NOMO-1 (cell line): Measurements from ENCODE around the gene GALNT13.
A peak's percentile ranks its signal among the peaks of the same experiment; 100 is the strongest.

ENCODE experiments used
- DNase-seq, 2 experiments: peaks; one replicate each; lab custom pipeline; 2025; ENCODE audit not compliant: unreplicated experiment in 2 of 2; lab: John Stamatoyannopoulos, UW

Gene GALNT13

GRCh38 chr2:154289870-154290269 is 418.1 kb downstream of the GALNT13 start:
- no peak for DNase-seq

DNA sequence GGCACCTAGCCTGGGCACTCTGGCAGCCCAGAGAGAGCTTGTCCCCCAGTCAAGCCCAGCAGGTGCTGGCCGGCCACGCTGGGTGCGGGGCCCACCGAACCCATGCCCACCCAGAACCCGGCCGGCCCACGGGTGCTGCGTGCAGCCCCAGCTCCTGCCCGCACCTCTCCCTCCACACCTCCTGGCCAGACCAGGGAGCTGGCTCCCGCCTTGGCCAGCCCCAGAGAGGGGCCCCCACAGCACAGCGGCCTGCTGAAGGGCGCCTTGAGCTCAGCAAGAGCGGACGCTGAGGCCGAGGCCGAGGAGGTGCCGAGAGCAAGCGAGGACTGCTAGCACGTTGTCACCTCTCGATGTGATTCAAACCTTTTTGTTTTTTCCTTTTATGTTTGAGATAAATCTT is 419.8 kb downstream of the GALNT13 start:
- DNase-seq: no peak

DNA sequence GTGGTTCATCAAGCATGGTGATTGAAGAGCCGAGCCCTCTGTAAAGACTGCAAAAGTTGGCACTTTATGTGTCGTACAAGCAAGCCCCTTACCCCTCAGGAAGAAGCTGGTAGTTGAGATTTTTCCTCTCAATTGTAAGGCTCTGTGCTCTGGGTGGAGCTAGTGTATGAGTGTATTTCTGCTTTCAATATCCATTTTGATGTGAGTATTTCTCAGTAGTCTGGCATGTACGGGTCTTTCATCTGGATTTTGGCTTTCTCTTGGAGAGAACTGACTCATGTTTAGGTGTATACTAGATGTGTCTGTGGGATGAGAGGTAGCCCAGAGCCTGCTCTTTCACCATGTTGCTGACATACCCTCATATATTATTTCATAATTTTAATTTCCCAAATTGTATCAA is 420.2 kb downstream of the GALNT13 start:
- DNase-seq: no peak

DNA sequence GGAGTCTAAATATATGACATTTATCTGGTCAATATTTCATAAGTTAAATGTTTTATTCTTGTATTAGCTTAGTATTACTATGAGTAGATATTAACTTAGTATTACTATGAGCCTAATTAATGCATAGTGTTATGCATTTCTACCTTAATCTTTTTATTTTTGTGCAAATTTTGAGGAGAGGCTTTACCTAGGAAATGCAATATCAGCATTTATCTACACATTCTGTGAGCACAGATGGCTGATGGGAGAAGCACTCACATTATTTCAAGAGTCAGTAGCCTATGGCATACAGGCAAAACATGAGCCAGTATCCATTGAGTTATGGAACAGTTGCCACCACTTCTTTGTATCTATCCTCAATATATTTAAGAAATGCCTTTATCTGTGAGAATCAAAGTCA is 422.1 kb downstream of the GALNT13 start:
- no peak for DNase-seq

GRCh38 chr2:154306266-154306970 is 434.7 kb downstream of the GALNT13 start:
- DNase-seq: no peak

DNA sequence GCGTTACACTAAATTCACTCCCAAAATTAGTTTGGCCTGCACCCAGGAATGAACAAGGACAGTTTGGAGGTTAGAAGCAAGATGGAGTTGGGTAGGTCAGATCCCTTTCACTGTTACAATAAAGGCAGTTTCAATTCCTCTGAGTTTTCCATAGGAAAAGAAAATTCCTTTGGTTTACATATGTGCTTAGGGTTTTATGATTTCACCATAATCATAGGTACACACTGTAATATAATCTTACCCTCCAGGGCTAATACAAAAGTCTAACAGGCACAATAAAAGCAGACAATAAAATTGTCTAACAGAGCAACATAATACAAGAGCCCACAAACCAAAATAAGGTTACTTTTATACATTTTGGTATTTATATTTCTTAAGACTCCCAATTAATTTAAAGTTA is 435.3 kb downstream of the GALNT13 start:
- no peak for DNase-seq

DNA sequence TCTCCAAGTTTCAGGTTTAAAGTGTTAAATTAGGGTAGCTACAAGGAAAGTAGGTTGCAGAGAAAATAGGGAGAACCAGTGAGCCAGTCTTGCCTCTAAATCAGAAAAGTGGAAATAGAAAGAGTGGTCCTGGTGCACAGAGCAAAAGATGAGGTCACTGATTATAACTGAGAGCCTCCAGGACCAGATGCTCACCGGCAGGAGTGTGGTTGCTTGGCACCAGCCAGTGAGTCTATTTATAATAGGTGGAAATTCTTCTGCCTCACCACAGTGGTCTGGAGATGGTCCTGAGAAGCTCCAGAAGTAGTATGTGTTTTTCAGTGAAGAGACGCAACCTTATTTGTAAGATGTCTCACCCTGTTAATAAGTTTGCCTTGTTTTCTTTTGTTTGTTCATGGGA is 452.9 kb downstream of the GALNT13 start:
- DNase-seq: no peak

DNA sequence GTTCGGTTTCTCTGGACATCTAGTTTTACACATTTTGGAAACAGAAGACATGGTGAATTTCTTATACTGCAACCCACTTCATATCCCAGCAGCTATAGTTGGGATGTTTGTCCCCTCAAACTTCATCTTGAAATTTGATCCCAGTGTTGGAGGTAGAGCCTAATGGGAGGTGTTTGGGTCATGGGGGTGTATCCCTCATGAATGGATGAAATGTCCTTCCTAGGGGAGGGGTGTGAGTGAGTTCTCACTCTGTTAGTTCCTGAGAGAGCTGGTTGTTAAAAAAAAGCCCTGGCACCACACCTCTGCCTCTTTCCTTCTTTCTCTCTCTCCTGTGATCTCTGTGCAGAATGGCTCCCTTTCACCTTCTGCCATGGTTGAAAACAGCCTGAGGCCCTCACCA is 457.8 kb downstream of the GALNT13 start:
- DNase-seq: no peak

- DNase-seq: no peak
These were observed 460.1 kb downstream of the GALNT13 start for GRCh38 chr2:154331784-154332183.

GRCh38 chr2:154336201-154336600 is 464.5 kb downstream of the GALNT13 start:
- DNase-seq: no peak

GRCh38 chr2:154338352-154338967 is 466.7 kb downstream of the GALNT13 start:
- DNase-seq: no peak

DNA sequence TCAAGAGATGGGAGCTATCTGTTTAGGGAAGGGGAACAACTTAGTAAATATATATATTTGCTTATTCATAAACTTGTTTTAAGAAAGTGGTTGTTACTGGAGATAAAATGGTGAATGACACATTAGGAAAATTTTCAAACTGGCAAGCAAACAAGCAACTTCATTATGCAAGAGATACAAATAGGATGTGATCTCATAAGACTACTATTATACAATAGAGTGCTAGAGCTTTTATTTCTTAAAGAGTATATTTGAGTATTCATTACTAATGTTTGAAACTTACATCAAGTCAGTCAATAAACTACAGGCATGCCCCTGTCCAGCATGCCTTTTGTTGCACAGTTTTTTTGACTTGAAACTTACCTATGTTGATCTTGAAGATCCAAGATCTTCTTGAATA is 471.6 kb downstream of the GALNT13 start:
- no peak for DNase-seq

GRCh38 chr2:154350911-154351310 is 479.2 kb downstream of the GALNT13 start:
- DNase-seq: no peak

- DNase-seq: no peak
These were observed 489.6 kb downstream of the GALNT13 start for GRCh38 chr2:154361276-154361675.

GRCh38 chr2:154368153-154368552 is 496.4 kb downstream of the GALNT13 start:
- DNase-seq: no peak

- DNase-seq: no peak
These were observed 499.2 kb downstream of the GALNT13 start for GRCh38 chr2:154370873-154371272.

- no peak for DNase-seq
These were observed 502.7 kb downstream of the GALNT13 start for GRCh38 chr2:154374416-154374815.

DNA sequence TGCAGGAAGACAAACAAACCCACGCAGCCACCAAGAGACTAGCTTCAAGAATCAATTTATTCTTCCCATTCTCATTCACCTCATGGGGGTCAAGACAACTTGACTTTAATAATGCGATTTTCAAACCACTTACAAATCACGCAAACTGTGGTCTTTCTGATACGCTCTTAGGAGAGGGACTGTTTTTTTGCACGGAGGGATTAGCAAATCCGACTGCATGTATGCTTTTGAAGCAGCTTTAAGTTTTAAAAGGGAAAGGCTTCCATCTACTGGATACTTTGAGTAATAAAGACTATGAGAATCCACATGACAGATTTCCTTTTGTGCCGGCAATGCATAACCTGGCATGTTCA is 503.8 kb downstream of the GALNT13 start:
- peak; percentile 4 to 40 for DNase-seq

DNA sequence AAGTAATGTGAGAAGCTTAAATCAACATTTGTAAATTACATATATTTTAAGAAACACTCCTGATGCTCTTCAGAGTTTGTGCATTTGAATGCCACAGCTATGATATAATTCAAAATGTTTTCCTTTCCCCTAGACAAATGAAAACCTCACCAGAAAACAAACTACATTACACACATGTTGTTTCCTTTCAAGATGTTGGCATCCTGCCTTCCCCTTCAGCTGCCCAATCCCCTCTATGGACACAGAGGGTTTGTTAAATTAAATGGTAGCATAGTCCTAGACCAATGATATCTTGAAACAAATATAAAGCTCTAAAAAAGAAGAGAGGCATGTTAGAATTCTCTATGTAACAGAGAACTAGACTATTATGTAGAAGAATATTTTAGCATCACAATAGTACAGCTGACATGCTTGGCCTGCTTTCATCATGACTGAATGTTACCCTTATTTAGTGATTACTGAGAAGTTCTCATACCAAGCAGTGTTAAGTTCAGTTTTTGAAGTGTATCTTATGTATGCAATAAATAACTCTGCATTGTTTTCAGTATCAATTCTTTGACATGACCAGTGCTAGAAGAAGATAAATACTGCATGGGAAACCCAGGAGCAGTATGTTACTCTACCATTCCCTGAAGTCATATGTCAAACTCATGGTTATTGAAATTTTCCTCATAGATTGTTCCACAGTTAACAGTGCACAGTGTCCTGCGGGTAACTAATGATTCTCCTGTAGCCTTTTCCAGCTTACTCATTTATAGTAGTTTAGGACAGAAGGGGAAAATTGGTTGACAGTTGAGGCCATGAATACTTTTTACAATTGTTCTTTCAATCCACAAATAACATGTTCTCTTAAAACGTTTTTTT is 510.4 kb downstream of the GALNT13 start:
- no peak for DNase-seq

GRCh38 chr2:154386186-154386585 is 514.5 kb downstream of the GALNT13 start:
- no peak for DNase-seq

DNA sequence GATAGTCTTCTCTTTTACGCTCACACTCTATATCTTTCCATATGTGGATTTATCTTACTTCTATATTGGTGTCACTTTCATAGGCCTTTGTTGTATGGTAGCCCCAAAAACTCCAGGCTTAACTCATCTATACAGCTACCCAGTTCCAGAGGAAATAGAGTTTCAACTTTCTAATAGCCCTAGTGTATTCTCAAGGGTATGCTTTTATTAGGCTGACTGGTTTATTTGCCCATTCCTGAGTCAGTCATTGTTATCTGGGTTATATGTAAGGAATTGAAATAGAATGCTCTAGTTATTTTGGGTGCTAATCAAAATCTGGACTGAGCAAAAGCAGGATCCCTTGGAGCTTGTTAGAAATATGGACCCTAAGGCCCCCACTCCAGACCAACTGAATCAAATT is 519.3 kb downstream of the GALNT13 start:
- no peak for DNase-seq

DNA sequence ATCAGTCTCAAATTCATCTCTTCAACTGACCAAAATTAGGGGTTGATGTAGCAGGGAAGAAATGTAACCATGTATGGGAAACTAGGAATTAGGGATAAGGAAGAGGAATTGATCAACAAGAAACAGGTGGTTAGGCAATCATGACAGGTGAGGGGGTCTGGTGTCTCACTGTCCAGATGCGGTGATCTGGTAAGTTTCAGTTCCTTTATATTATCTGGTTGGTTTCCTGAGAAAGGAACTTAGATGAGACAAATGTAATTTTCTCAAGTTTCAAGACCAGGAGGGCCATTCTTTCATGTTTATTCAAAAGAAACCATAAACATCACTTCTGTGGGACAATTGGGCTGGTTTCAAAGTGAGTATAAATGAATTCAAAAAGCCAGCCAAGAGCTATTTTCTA is 520.5 kb downstream of the GALNT13 start:
- no peak for DNase-seq
